ENCODE results near the gene ATP6V0E2. TPM values are rescaled to one million over a fixed set of nuclear protein-coding genes. Genes with fewer than 3 reads are reported as not detected.

Gene ATP6V0E2
- total RNA-seq, 1 donor from 2014 or later = 4.8 TPM

- DNase-seq (ENCODE audit: low spot score) = no peak
Measured at GRCh38 chr7:149861728-149862045, 12.1 kb upstream of the ATP6V0E2 start.

- DNase-seq (ENCODE audit: low spot score) = no peak
Measured at GRCh38 chr7:149862156-149862555, 11.6 kb upstream of the ATP6V0E2 start.

- no peak for DNase-seq (ENCODE audit: low spot score)
Measured at GRCh38 chr7:149863500-149863899, 10.3 kb upstream of the ATP6V0E2 start.

GRCh38 chr7:149864023-149864422 lies 9.7 kb upstream of the ATP6V0E2 start:
- DNase-seq (ENCODE audit: low spot score) = no peak

GRCh38 chr7:149864751-149865150 lies 9.0 kb upstream of the ATP6V0E2 start:
- DNase-seq (ENCODE audit: low spot score) = no peak

GRCh38 chr7:149865437-149865836 lies 8.3 kb upstream of the ATP6V0E2 start:
- DNase-seq (ENCODE audit: low spot score) = no peak

- DNase-seq (ENCODE audit: low spot score) = no peak
Measured at GRCh38 chr7:149866139-149866778, 7.5 kb upstream of the ATP6V0E2 start.

- DNase-seq (ENCODE audit: low spot score) = no peak
Measured at GRCh38 chr7:149866779-149867447, 6.9 kb upstream of the ATP6V0E2 start.

- no peak for DNase-seq (ENCODE audit: low spot score)
Measured at GRCh38 chr7:149867762-149868622, 5.8 kb upstream of the ATP6V0E2 start.

GRCh38 chr7:149868623-149869290 lies 5.0 kb upstream of the ATP6V0E2 start:
- DNase-seq (ENCODE audit: low spot score) = no peak

GRCh38 chr7:149869291-149869650 lies 4.5 kb upstream of the ATP6V0E2 start:
- no peak for DNase-seq (ENCODE audit: low spot score)

- DNase-seq (ENCODE audit: low spot score) = no peak
Measured at GRCh38 chr7:149869867-149870266, 3.9 kb upstream of the ATP6V0E2 start.

- no peak for DNase-seq (ENCODE audit: low spot score)
Measured at GRCh38 chr7:149870274-149870673, 3.5 kb upstream of the ATP6V0E2 start.

- no peak for DNase-seq (ENCODE audit: low spot score)
Measured at GRCh38 chr7:149870701-149871483, 2.9 kb upstream of the ATP6V0E2 start.

- no peak for DNase-seq (ENCODE audit: low spot score)
Measured at GRCh38 chr7:149871576-149871975, 2.2 kb upstream of the ATP6V0E2 start.

- peak; percentile 73 for DNase-seq (ENCODE audit: low spot score)
Measured at GRCh38 chr7:149872419-149873073, 1.2 kb upstream of the ATP6V0E2 start.

GRCh38 chr7:149873970-149874643 lies 338 bp downstream of the ATP6V0E2 start:
- DNase-seq (ENCODE audit: low spot score) = no peak

GRCh38 chr7:149874644-149875028 lies 867 bp downstream of the ATP6V0E2 start:
- no peak for DNase-seq (ENCODE audit: low spot score)

- DNase-seq (ENCODE audit: low spot score) = no peak
Measured at GRCh38 chr7:149875396-149875795, 1.6 kb downstream of the ATP6V0E2 start.

GRCh38 chr7:149877890-149878522 lies 4.2 kb downstream of the ATP6V0E2 start:
- no peak for DNase-seq (ENCODE audit: low spot score)

Data from umbilical cord (tissue), 2 donors.